Measurements from ENCODE around the gene GABPA.

Gene GABPA

DNA sequence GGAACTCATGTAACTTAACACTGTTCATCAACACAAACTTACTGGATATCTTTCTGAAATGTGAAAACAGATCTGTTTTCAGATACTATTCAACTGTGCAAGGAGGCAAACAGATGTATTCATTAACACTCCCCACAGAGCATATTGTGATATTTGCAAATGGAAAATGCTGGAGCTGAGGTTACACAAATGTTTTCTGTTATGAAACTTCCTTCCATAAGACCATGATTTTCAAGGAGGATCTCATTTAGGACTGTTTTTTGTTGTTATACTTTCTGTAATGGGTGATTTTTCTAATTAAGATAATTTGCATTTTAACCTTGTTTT, 56.1 kb downstream of the GABPA start:
- Histone ChIP-seq H3K9me3 (ENCODE audit: control insufficient read depth, insufficient read depth, low read depth, low read length) (no peaks in the 10 kb centered on the region), H3K4me3 (ENCODE audit: low read depth, low read length) (no peak overlapping the region), H3K4me1 (ENCODE audit: control insufficient read depth, insufficient read depth, low read length) (peaks cover 5% of the 10 kb centered on the region; the same call in 1 of the 2 replicates), H3K27ac (ENCODE audit: extremely low read depth, low read depth, low read length) (no peak overlapping the region), H3K36me3 (ENCODE audit: control insufficient read depth in 2 of 2, insufficient read depth in 1 of 2, low read length in 2 of 2) (no peaks in the 10 kb centered on the region)
- TF ChIP-seq ZNF214 (tag by site-specific recombination; IDR thresholded peaks at IDR 0.05; ENCODE audit: borderline replicate concordance) = no peak
- ChIA-PET POLR2A (interaction anchor here (0.5 kb wide), 1 partner anchor 10 kb away, joined by 4 read pairs; no protein-coding TSS in a partner anchor), CTCF (interaction anchor here (0.7 to 3.0 kb wide), 5 partner anchors 10 to 236 kb away, joined by 4 to 28 read pairs (median 5); no protein-coding TSS in a partner anchor)

GRCh38 chr21:25791319-25791718, 56.5 kb downstream of the GABPA start:
- POLR2A ChIA-PET = interaction anchor here (0.5 kb wide), 1 partner anchor 9 kb away, joined by 4 read pairs; no protein-coding TSS in a partner anchor
- CTCF ChIA-PET = interaction anchor here (0.6 to 3.0 kb wide), 7 partner anchors 10 to 277 kb away, joined by 3 to 28 read pairs (median 4); no protein-coding TSS in a partner anchor
- no peak overlapping the region for H3K4me3 ChIP-seq (ENCODE audit: low read depth, low read length)
- no peak overlapping the region for H3K27ac ChIP-seq (ENCODE audit: extremely low read depth, low read depth, low read length)
- TF ChIP-seq ZNF654 (tag by site-specific recombination; IDR thresholded peaks at IDR 0.05; ENCODE audit: low read depth) = peak; percentile 24; the same call in 1 of the 2 replicates
- TF ChIP-seq, protein P1, sequence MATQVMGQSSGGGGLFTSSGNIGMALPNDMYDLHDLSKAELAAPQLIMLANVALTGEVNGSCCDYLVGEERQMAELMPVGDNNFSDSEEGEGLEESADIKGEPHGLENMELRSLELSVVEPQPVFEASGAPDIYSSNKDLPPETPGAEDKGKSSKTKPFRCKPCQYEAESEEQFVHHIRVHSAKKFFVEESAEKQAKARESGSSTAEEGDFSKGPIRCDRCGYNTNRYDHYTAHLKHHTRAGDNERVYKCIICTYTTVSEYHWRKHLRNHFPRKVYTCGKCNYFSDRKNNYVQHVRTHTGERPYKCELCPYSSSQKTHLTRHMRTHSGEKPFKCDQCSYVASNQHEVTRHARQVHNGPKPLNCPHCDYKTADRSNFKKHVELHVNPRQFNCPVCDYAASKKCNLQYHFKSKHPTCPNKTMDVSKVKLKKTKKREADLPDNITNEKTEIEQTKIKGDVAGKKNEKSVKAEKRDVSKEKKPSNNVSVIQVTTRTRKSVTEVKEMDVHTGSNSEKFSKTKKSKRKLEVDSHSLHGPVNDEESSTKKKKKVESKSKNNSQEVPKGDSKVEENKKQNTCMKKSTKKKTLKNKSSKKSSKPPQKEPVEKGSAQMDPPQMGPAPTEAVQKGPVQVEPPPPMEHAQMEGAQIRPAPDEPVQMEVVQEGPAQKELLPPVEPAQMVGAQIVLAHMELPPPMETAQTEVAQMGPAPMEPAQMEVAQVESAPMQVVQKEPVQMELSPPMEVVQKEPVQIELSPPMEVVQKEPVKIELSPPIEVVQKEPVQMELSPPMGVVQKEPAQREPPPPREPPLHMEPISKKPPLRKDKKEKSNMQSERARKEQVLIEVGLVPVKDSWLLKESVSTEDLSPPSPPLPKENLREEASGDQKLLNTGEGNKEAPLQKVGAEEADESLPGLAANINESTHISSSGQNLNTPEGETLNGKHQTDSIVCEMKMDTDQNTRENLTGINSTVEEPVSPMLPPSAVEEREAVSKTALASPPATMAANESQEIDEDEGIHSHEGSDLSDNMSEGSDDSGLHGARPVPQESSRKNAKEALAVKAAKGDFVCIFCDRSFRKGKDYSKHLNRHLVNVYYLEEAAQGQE (tag by site-specific recombination; IDR thresholded peaks at IDR 0.05) = no peak
- no peaks in the 10 kb centered on the region for H3K36me3 ChIP-seq (ENCODE audit: control insufficient read depth in 2 of 2, insufficient read depth in 1 of 2, low read length in 2 of 2)
- H3K4me1 ChIP-seq (ENCODE audit: control insufficient read depth, insufficient read depth, low read length) = peaks cover 5% of the 10 kb centered on the region; the same call in 1 of the 2 replicates
- no peaks in the 10 kb centered on the region for H3K9me3 ChIP-seq (ENCODE audit: control insufficient read depth, insufficient read depth, low read depth, low read length)

- Histone ChIP-seq H3K27ac (ENCODE audit: extremely low read depth, low read depth, low read length) (no peak overlapping the region), H3K36me3 (ENCODE audit: control insufficient read depth in 2 of 2, insufficient read depth in 1 of 2, low read length in 2 of 2) (no peaks in the 10 kb centered on the region), H3K9me3 (ENCODE audit: control insufficient read depth, insufficient read depth, low read depth, low read length) (no peaks in the 10 kb centered on the region), H3K4me1 (ENCODE audit: control insufficient read depth, insufficient read depth, low read length) (no peaks in the 10 kb centered on the region), H3K4me3 (ENCODE audit: low read depth, low read length) (no peak overlapping the region)
- ChIA-PET CTCF (interaction anchor here (0.6 to 2.4 kb wide), 46 partner anchors 9 to 1205 kb away, joined by 3 to 31 read pairs (median 4); partner anchors contain the start of genes ATP5PF and GABPA), POLR2A (interaction anchor here (1.2 kb wide), 1 partner anchor 67 kb away, joined by 5 read pairs; the partner anchor contains the start of genes ATP5PF and GABPA)
- TF ChIP-seq ZBTB26 (tag by site-specific recombination; optimal IDR thresholded peaks at IDR 0.05) = no peak
- TF ChIP-seq ZNF747 (tag by site-specific recombination; IDR thresholded peaks at IDR 0.05) = no peak
- no peak for TF ChIP-seq ZFP41 (tag by site-specific recombination; IDR thresholded peaks at IDR 0.05; ENCODE audit: borderline replicate concordance)
- no peak for TF ChIP-seq ZBTB7A (tag by site-specific recombination; IDR thresholded peaks at IDR 0.05; ENCODE audit: low read depth)
- TF ChIP-seq ZNF433 (tag by site-specific recombination; IDR thresholded peaks at IDR 0.05; ENCODE audit: low read depth) = no peak
- no peak for TF ChIP-seq ZNF621 (tag by site-specific recombination; IDR thresholded peaks at IDR 0.05)
- no peak for TF ChIP-seq ZNF629 (tag by site-specific recombination; IDR thresholded peaks at IDR 0.05)
- TF ChIP-seq, protein P2, sequence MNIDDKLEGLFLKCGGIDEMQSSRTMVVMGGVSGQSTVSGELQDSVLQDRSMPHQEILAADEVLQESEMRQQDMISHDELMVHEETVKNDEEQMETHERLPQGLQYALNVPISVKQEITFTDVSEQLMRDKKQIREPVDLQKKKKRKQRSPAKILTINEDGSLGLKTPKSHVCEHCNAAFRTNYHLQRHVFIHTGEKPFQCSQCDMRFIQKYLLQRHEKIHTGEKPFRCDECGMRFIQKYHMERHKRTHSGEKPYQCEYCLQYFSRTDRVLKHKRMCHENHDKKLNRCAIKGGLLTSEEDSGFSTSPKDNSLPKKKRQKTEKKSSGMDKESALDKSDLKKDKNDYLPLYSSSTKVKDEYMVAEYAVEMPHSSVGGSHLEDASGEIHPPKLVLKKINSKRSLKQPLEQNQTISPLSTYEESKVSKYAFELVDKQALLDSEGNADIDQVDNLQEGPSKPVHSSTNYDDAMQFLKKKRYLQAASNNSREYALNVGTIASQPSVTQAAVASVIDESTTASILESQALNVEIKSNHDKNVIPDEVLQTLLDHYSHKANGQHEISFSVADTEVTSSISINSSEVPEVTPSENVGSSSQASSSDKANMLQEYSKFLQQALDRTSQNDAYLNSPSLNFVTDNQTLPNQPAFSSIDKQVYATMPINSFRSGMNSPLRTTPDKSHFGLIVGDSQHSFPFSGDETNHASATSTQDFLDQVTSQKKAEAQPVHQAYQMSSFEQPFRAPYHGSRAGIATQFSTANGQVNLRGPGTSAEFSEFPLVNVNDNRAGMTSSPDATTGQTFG (tag by site-specific recombination; IDR thresholded peaks at IDR 0.05; ENCODE audit: borderline replicate concordance) = no peak
- TF ChIP-seq, protein P3, sequence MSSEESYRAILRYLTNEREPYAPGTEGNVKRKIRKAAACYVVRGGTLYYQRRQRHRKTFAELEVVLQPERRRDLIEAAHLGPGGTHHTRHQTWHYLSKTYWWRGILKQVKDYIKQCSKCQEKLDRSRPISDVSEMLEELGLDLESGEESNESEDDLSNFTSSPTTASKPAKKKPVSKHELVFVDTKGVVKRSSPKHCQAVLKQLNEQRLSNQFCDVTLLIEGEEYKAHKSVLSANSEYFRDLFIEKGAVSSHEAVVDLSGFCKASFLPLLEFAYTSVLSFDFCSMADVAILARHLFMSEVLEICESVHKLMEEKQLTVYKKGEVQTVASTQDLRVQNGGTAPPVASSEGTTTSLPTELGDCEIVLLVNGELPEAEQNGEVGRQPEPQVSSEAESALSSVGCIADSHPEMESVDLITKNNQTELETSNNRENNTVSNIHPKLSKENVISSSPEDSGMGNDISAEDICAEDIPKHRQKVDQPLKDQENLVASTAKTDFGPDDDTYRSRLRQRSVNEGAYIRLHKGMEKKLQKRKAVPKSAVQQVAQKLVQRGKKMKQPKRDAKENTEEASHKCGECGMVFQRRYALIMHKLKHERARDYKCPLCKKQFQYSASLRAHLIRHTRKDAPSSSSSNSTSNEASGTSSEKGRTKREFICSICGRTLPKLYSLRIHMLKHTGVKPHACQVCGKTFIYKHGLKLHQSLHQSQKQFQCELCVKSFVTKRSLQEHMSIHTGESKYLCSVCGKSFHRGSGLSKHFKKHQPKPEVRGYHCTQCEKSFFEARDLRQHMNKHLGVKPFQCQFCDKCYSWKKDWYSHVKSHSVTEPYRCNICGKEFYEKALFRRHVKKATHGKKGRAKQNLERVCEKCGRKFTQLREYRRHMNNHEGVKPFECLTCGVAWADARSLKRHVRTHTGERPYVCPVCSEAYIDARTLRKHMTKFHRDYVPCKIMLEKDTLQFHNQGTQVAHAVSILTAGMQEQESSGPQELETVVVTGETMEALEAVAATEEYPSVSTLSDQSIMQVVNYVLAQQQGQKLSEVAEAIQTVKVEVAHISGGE (tag by site-specific recombination; conservative IDR thresholded peaks at IDR 0.05; ENCODE audit: low read depth) = no peak
- no peak for TF ChIP-seq ZNF514 (tag by site-specific recombination; IDR thresholded peaks at IDR 0.05)
- TF ChIP-seq, protein P4, sequence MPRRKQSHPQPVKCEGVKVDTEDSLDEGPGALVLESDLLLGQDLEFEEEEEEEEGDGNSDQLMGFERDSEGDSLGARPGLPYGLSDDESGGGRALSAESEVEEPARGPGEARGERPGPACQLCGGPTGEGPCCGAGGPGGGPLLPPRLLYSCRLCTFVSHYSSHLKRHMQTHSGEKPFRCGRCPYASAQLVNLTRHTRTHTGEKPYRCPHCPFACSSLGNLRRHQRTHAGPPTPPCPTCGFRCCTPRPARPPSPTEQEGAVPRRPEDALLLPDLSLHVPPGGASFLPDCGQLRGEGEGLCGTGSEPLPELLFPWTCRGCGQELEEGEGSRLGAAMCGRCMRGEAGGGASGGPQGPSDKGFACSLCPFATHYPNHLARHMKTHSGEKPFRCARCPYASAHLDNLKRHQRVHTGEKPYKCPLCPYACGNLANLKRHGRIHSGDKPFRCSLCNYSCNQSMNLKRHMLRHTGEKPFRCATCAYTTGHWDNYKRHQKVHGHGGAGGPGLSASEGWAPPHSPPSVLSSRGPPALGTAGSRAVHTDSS (tag by site-specific recombination; IDR thresholded peaks at IDR 0.05) = no peak
- TF ChIP-seq ZNF211 (tag by site-specific recombination; IDR thresholded peaks at IDR 0.05; ENCODE audit: low read depth) = no peak
- TF ChIP-seq ZNF600 (tag by site-specific recombination; IDR thresholded peaks at IDR 0.05) = no peak
Observed at GRCh38 chr21:25801217-25802014, 66.6 kb downstream of the GABPA start.

Data from HEK293 (cell line).